ENCODE data around the gene EFHC1. TPM values are rescaled to one million over a fixed set of nuclear protein-coding genes. Genes with fewer than 3 reads are reported as not detected.

Gene EFHC1
- total and polyA plus RNA-seq, 2 of the 13 experiments (the other 11 are each of a cell fraction or from before 2014, with no cell fraction given): 23.4 to 29.5 TPM

DNA sequence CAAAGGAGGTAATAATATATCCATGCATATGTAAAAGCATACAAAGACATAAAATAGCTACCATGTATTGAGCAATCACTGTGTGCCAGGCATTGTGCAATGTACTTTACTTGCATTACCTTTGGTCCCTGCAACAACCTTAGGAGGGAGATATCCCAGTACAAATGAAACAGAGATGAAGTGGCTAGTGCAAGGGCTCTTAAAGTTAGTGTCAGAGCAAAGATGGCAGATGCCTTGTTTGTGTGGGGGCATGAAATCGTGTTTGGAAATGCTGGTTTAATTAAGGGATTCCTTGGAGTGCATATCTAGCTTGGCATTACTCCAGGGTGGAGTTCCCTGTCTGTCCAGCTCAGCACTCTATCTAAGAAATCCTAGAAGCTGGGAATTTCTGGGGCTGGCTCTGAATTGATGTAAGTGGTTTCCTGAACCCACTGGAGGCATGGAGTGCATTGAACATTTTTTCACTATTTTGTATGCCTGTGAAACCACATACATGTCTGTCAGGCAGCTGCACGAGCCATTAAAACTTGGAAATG, 48.4 kb upstream of the EFHC1 start (continued):
- TF ChIP-seq IKZF5 (CRISPR knock-in tag; IDR thresholded peaks at IDR 0.05): peak; percentile 45; the same call in 1 of the 2 replicates
- peak; percentile 18; the same call in 1 of the 2 replicates for TF ChIP-seq ZNF7 (CRISPR knock-in tag; IDR thresholded peaks at IDR 0.05)
- TF ChIP-seq MTERF4 (CRISPR knock-in tag; IDR thresholded peaks at IDR 0.05): no peak
- TF ChIP-seq TBL1XR1 (IDR thresholded peaks at IDR 0.05; ENCODE audit: borderline replicate concordance, low read length, partially characterized antibody): peak; percentile 49
- TF ChIP-seq, protein P1, sequence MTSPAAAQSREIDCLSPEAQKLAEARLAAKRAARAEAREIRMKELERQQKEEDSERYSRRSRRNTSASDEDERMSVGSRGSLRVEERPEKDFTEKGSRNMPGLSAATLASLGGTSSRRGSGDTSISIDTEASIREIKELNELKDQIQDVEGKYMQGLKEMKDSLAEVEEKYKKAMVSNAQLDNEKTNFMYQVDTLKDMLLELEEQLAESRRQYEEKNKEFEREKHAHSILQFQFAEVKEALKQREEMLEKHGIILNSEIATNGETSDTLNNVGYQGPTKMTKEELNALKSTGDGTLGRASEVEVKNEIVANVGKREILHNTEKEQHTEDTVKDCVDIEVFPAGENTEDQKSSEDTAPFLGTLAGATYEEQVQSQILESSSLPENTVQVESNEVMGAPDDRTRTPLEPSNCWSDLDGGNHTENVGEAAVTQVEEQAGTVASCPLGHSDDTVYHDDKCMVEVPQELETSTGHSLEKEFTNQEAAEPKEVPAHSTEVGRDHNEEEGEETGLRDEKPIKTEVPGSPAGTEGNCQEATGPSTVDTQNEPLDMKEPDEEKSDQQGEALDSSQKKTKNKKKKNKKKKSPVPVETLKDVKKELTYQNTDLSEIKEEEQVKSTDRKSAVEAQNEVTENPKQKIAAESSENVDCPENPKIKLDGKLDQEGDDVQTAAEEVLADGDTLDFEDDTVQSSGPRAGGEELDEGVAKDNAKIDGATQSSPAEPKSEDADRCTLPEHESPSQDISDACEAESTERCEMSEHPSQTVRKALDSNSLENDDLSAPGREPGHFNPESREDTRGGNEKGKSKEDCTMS (CRISPR knock-in tag; conservative IDR thresholded peaks at IDR 0.05): no peak
- TF ChIP-seq, protein P2, sequence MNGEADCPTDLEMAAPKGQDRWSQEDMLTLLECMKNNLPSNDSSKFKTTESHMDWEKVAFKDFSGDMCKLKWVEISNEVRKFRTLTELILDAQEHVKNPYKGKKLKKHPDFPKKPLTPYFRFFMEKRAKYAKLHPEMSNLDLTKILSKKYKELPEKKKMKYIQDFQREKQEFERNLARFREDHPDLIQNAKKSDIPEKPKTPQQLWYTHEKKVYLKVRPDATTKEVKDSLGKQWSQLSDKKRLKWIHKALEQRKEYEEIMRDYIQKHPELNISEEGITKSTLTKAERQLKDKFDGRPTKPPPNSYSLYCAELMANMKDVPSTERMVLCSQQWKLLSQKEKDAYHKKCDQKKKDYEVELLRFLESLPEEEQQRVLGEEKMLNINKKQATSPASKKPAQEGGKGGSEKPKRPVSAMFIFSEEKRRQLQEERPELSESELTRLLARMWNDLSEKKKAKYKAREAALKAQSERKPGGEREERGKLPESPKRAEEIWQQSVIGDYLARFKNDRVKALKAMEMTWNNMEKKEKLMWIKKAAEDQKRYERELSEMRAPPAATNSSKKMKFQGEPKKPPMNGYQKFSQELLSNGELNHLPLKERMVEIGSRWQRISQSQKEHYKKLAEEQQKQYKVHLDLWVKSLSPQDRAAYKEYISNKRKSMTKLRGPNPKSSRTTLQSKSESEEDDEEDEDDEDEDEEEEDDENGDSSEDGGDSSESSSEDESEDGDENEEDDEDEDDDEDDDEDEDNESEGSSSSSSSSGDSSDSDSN (CRISPR knock-in tag; IDR thresholded peaks at IDR 0.05): no peak
- TF ChIP-seq ZNF724P (CRISPR knock-in tag; IDR thresholded peaks at IDR 0.05; ENCODE audit: borderline replicate concordance): no peak
- TF ChIP-seq JUND (CRISPR knock-in tag; IDR thresholded peaks at IDR 0.05): no peak
- TF ChIP-seq SAP130 (CRISPR knock-in tag; IDR thresholded peaks at IDR 0.05; ENCODE audit: low read depth): peak; percentile 76
- TF ChIP-seq GTF2F1 (IDR thresholded peaks at IDR 0.05; ENCODE audit: low read length): no peak
- TF ChIP-seq ZNF670 (CRISPR knock-in tag; IDR thresholded peaks at IDR 0.05; ENCODE audit: borderline replicate concordance): no peak
- no peak for TF ChIP-seq RFX1 (IDR thresholded peaks at IDR 0.05)
- no peak for TF ChIP-seq NFAT5 (CRISPR knock-in tag; IDR thresholded peaks at IDR 0.05)
- no peak for TF ChIP-seq KLF9 (CRISPR knock-in tag; IDR thresholded peaks at IDR 0.05; ENCODE audit: low read depth)
- TF ChIP-seq ZFP1 (CRISPR knock-in tag; IDR thresholded peaks at IDR 0.05): peak; percentile 76; the same call in 1 of the 2 replicates
- TF ChIP-seq CHCHD3 (CRISPR knock-in tag; IDR thresholded peaks at IDR 0.05): no peak
- no peak for TF ChIP-seq ZNF703 (CRISPR knock-in tag; IDR thresholded peaks at IDR 0.05; ENCODE audit: borderline replicate concordance)
